ENCODE results near the gene PIGK. TPM values are rescaled to one million over a fixed set of nuclear protein-coding genes. Genes with fewer than 3 reads are reported as not detected.

PIGK gene
- total and polyA plus RNA-seq, 5 donors from 2014 or later = 18.4 to 68.9 (median 55.9) TPM

DNA sequence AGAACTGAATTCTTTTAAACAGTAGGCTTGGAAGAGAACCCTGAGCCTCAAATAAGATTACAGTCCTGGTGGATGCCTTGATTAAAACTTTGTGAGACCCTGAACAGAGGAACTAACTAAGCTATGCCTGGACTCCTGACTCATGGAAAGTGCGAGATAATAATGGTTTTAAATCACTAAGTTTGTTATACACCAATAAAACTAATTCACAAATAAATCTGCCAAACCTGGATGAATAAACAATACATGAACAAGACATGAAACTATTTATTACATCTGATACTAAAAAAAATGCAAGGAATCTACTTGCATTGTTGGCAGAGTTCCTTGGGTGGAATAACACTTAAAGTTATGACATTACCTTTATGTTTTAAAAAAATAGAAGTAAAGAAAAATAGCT, 118.4 kb downstream of the PIGK start:
- H3K4me1 ChIP-seq (ENCODE audit: control insufficient read depth, insufficient read depth, low read length, poor library complexity, severe bottlenecking) = no peaks in the 10 kb centered on the region
- H3K27me3 ChIP-seq (ENCODE audit: control insufficient read depth, insufficient read depth, low read length) = no peaks in the 10 kb centered on the region
- Mint-ChIP-seq H3K4me1 (peaks cover 0 to 11% (median 0%) of the 10 kb centered on the region in 4 donors), H3K4me3 (no peak overlapping the region), H3K27me3 (no peaks in the 10 kb centered on the region), H3K27ac (no peak overlapping the region), H3K9me3 (peaks cover 0 to 6% (median 0%) of the 10 kb centered on the region in 7 donors), H3K36me3 (peaks cover 22% of the 10 kb centered on the region)
- H3K27ac ChIP-seq (ENCODE audit: insufficient read depth, low read length, poor library complexity, severe bottlenecking) = no peak overlapping the region
- H3K36me3 ChIP-seq (ENCODE audit: control insufficient read depth, insufficient read depth, low read length) = no peaks in the 10 kb centered on the region
- ATAC-seq (ENCODE audit: low read depth in 2 of 2) = no peak
- H3K4me3 ChIP-seq (ENCODE audit: low read depth, low read length) = no peak overlapping the region
- DNase-seq = no peak
- H3K9me3 ChIP-seq (ENCODE audit: control insufficient read depth in 2 of 2, low read length in 2 of 2) = no peaks in the 10 kb centered on the region

DNA sequence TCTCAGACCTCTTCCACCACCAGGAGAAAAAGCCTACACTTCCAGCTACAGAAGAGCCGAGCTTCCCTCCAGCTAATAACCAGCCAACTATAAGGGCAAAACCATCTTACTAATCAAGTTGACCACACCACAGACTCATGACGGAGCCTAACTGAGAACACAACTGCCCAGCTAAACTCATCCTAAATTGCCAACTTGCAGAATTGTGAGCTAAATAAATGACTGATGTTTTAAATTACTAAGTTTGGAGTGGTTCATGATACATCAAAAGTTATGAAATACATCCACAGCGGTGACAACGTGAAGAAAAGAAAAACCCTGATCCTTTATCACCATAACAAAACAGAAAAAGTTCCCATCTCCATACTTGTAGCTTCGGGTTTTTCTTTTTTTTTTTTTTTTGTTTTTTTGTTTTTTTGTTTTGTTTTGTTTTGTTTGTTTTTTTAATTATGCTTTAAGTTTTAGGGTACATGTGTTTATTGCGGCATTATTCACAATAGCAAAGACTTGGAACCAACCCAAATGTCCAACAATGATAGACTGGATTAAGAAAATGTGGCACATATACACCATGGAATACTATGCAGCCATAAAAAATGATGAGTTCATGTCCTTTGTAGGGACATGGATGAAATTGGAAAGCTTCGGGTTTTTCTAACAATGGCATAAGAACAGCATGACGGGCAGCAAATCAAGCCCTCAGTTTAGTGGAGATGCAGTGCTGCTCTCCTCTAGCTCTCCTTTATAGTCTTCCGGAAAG, 122.6 kb downstream of the PIGK start:
- Mint-ChIP-seq H3K27ac (peak overlapping the region in 1 of 3 donors; percentile 7), H3K9me3 (peaks cover 0 to 6% (median 0%) of the 10 kb centered on the region in 7 donors), H3K36me3 (peaks cover 5% of the 10 kb centered on the region), H3K27me3 (no peaks in the 10 kb centered on the region), H3K4me3 (no peak overlapping the region), H3K4me1 (no peaks in the 10 kb centered on the region)
- Histone ChIP-seq H3K9me3 (ENCODE audit: control insufficient read depth in 2 of 2, low read length in 2 of 2) (no peaks in the 10 kb centered on the region), H3K4me3 (ENCODE audit: low read depth, low read length) (no peak overlapping the region), H3K4me1 (ENCODE audit: control insufficient read depth, insufficient read depth, low read length, poor library complexity, severe bottlenecking) (no peaks in the 10 kb centered on the region), H3K36me3 (ENCODE audit: control insufficient read depth, insufficient read depth, low read length) (no peaks in the 10 kb centered on the region), H3K27ac (ENCODE audit: insufficient read depth, low read length, poor library complexity, severe bottlenecking) (no peak overlapping the region), H3K27me3 (ENCODE audit: control insufficient read depth, insufficient read depth, low read length) (no peaks in the 10 kb centered on the region)
- DNase-seq (no peak), ATAC-seq (ENCODE audit: low read depth in 2 of 2) (no peak)

DNA sequence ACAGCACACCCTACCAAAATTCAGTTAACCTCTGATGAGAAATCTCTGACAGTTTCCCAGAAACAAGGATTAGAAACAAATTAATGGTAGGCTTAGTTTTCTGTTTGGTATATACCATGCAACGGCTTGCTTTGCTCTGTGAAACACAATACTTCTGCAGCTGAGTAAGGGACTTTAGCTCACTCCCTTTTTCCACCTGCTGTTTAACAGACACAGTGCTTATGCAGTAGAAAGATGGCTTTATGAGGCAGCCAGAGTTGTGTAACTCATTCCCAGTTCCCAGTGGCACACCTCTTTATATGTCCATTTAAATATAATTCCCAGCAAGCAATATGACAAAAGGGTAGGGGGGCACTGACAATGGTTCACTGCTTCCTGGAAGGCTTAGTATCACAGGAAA, 124.0 kb downstream of the PIGK start:
- H3K4me1 ChIP-seq (ENCODE audit: control insufficient read depth, insufficient read depth, low read length, poor library complexity, severe bottlenecking) = no peaks in the 10 kb centered on the region
- H3K36me3 ChIP-seq (ENCODE audit: control insufficient read depth, insufficient read depth, low read length) = no peaks in the 10 kb centered on the region
- DNase-seq (no peak), ATAC-seq (ENCODE audit: low read depth in 2 of 2) (no peak)
- H3K9me3 ChIP-seq (ENCODE audit: control insufficient read depth in 2 of 2, low read length in 2 of 2) = no peaks in the 10 kb centered on the region
- peaks cover 0 to 6% (median 0%) of the 10 kb centered on the region in 7 donors for H3K9me3 Mint-ChIP-seq
- H3K4me3 Mint-ChIP-seq = no peak overlapping the region
- no peak overlapping the region for H3K27ac Mint-ChIP-seq
- H3K4me1 Mint-ChIP-seq = no peaks in the 10 kb centered on the region
- no peak overlapping the region for H3K4me3 ChIP-seq (ENCODE audit: low read depth, low read length)
- no peaks in the 10 kb centered on the region for H3K27me3 Mint-ChIP-seq
- H3K27me3 ChIP-seq (ENCODE audit: control insufficient read depth, insufficient read depth, low read length) = no peaks in the 10 kb centered on the region
- peaks cover 11% of the 10 kb centered on the region for H3K36me3 Mint-ChIP-seq
- no peak overlapping the region for H3K27ac ChIP-seq (ENCODE audit: insufficient read depth, low read length, poor library complexity, severe bottlenecking)

DNA sequence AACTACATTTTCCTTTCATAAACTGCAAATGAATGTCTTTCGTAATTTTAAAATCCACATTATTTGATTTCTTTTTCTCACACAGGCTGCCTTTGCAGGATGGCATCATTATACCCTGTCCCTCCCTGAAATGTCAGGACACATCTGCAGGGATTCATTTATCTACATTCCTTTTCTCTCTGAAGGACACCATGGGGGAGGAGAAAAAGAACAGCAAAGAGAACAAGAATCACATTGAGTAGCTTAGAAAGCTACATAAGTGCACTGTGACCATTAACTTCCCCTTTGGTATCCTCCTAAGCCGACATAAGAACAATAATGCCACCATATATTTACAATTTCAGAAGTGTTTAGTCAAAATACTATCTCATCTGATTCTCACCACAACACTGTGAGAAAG, 129.5 kb downstream of the PIGK start:
- Mint-ChIP-seq H3K27me3 (no peaks in the 10 kb centered on the region), H3K9me3 (no peaks in the 10 kb centered on the region), H3K4me3 (no peak overlapping the region), H3K4me1 (no peaks in the 10 kb centered on the region), H3K36me3 (peaks cover 14% of the 10 kb centered on the region), H3K27ac (peak overlapping the region in 1 of 3 donors; percentile 22)
- H3K9me3 ChIP-seq (ENCODE audit: control insufficient read depth in 2 of 2, low read length in 2 of 2) = no peaks in the 10 kb centered on the region
- no peak overlapping the region for H3K27ac ChIP-seq (ENCODE audit: insufficient read depth, low read length, poor library complexity, severe bottlenecking)
- no peaks in the 10 kb centered on the region for H3K36me3 ChIP-seq (ENCODE audit: control insufficient read depth, insufficient read depth, low read length)
- no peak overlapping the region for H3K4me3 ChIP-seq (ENCODE audit: low read depth, low read length)
- H3K4me1 ChIP-seq (ENCODE audit: control insufficient read depth, insufficient read depth, low read length, poor library complexity, severe bottlenecking) = no peaks in the 10 kb centered on the region
- DNase-seq (no peak), ATAC-seq (ENCODE audit: low read depth in 2 of 2) (no peak)
- no peaks in the 10 kb centered on the region for H3K27me3 ChIP-seq (ENCODE audit: control insufficient read depth, insufficient read depth, low read length)

DNA sequence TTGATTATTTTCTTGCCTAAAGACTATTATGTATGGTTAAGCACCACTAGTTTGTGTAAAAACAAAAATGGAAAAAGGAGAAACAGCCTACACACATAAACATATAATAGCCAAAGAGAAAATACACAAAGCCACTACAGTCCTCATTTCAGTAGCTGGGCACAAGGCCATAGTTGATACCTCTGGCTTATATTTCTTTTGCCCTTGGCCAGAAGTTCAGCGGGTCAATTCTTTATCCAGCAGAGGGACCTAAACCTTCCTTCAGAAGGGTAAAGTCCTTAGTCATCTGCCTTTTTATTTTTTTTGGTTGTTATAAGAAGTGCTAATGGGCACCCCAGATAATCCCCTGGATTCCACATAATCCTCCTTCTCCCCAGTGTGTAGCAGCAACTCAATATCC, 134.1 kb downstream of the PIGK start:
- H3K4me1 ChIP-seq (ENCODE audit: control insufficient read depth, insufficient read depth, low read length, poor library complexity, severe bottlenecking) = no peaks in the 10 kb centered on the region
- H3K27me3 ChIP-seq (ENCODE audit: control insufficient read depth, insufficient read depth, low read length) = no peaks in the 10 kb centered on the region
- no peaks in the 10 kb centered on the region for H3K9me3 ChIP-seq (ENCODE audit: control insufficient read depth in 2 of 2, low read length in 2 of 2)
- Mint-ChIP-seq H3K27me3 (no peaks in the 10 kb centered on the region), H3K27ac (no peak overlapping the region), H3K36me3 (peaks cover 7% of the 10 kb centered on the region), H3K4me1 (no peaks in the 10 kb centered on the region), H3K4me3 (no peak overlapping the region), H3K9me3 (peaks cover 0 to 4% (median 0%) of the 10 kb centered on the region in 7 donors)
- H3K36me3 ChIP-seq (ENCODE audit: control insufficient read depth, insufficient read depth, low read length) = no peaks in the 10 kb centered on the region
- H3K27ac ChIP-seq (ENCODE audit: insufficient read depth, low read length, poor library complexity, severe bottlenecking) = no peak overlapping the region
- no peak for ATAC-seq (ENCODE audit: low read depth in 2 of 2)
- H3K4me3 ChIP-seq (ENCODE audit: low read depth, low read length) = no peak overlapping the region
- no peak for DNase-seq

DNA sequence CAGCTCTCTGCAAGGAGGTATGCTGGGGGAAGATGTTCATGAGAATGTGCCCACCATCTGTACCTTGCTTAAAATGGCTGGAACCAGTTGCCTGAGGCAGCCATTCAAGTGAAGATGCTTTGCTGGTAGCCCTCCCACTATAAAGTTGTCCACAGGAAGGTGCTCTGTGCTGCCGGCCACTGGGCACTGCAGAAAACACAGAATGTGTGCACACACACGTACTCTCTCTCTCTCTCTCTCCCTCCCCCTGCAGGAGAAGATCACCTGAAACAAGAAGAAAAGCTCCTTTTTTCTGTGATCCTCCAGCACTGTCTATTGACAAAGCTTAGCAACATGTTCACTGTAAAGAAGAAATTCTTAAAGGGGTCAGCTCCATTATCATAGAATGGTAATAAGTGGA, 134.8 kb downstream of the PIGK start:
- Histone ChIP-seq H3K27me3 (ENCODE audit: control insufficient read depth, insufficient read depth, low read length) (no peaks in the 10 kb centered on the region), H3K4me3 (ENCODE audit: low read depth, low read length) (no peak overlapping the region), H3K4me1 (ENCODE audit: control insufficient read depth, insufficient read depth, low read length, poor library complexity, severe bottlenecking) (no peaks in the 10 kb centered on the region), H3K36me3 (ENCODE audit: control insufficient read depth, insufficient read depth, low read length) (no peaks in the 10 kb centered on the region), H3K9me3 (ENCODE audit: control insufficient read depth in 2 of 2, low read length in 2 of 2) (no peaks in the 10 kb centered on the region), H3K27ac (ENCODE audit: insufficient read depth, low read length, poor library complexity, severe bottlenecking) (no peak overlapping the region)
- H3K4me1 Mint-ChIP-seq = no peaks in the 10 kb centered on the region
- DNase-seq (no peak), ATAC-seq (ENCODE audit: low read depth in 2 of 2) (no peak)
- H3K9me3 Mint-ChIP-seq = peaks cover 0 to 4% (median 0%) of the 10 kb centered on the region in 7 donors
- H3K27ac Mint-ChIP-seq = no peak overlapping the region
- no peak overlapping the region for H3K4me3 Mint-ChIP-seq
- no peaks in the 10 kb centered on the region for H3K27me3 Mint-ChIP-seq
- peaks cover 3% of the 10 kb centered on the region for H3K36me3 Mint-ChIP-seq

DNA sequence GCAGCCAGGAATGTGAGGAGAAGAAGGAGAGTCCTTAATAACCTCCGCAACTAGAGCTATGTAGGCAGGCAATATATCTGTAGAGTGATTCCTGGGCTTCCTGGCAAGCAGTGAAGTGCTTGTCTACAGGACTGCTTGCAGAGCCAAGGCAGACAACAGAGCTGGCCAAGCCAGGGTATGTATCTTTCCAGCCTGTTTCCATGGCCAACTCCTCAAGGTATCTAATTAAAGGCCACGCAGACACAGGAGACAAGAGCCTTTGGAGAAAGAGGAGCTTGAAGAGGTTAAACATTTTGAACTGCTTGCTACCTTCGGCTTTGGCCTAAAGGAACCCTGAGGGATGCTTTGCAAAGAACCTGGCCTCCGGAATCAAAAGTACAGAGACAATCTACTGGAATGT, 137.4 kb downstream of the PIGK start:
- H3K9me3 Mint-ChIP-seq = peaks cover 0 to 4% (median 0%) of the 10 kb centered on the region in 7 donors
- H3K27me3 ChIP-seq (ENCODE audit: control insufficient read depth, insufficient read depth, low read length) = no peaks in the 10 kb centered on the region
- H3K36me3 Mint-ChIP-seq = no peaks in the 10 kb centered on the region
- H3K27ac ChIP-seq (ENCODE audit: insufficient read depth, low read length, poor library complexity, severe bottlenecking) = no peak overlapping the region
- H3K4me1 Mint-ChIP-seq = no peaks in the 10 kb centered on the region
- H3K4me3 ChIP-seq (ENCODE audit: low read depth, low read length) = no peak overlapping the region
- no peak overlapping the region for H3K4me3 Mint-ChIP-seq
- ATAC-seq (ENCODE audit: low read depth in 2 of 2) (no peak), DNase-seq (no peak)
- peaks cover 4% of the 10 kb centered on the region for H3K27me3 Mint-ChIP-seq
- no peaks in the 10 kb centered on the region for H3K4me1 ChIP-seq (ENCODE audit: control insufficient read depth, insufficient read depth, low read length, poor library complexity, severe bottlenecking)
- no peaks in the 10 kb centered on the region for H3K36me3 ChIP-seq (ENCODE audit: control insufficient read depth, insufficient read depth, low read length)
- H3K27ac Mint-ChIP-seq = peak overlapping the region in 1 of 3 donors; percentile 42
- H3K9me3 ChIP-seq (ENCODE audit: control insufficient read depth in 2 of 2, low read length in 2 of 2) = no peaks in the 10 kb centered on the region

DNA sequence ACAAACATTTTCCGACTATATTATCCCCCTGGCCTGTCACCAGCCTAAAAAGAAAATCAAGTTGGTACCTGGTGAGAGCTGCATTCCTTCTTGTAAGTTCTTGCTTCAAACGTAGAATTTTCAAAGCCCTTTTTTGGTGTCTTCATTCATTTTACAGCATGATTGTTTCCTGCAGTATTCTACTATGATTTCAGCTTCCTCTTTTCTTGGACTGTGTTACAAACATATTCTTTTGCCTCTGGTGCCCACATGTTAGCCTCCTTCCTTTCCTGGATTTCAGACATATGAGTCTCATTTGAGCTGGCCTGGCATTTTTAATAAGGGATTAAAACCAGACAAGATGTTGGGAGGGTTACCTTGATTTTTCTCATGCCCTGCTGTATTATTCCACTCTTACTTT, 142.5 kb downstream of the PIGK start:
- ATAC-seq (ENCODE audit: low read depth in 2 of 2) (no peak), DNase-seq (no peak)
- H3K27ac Mint-ChIP-seq = no peak overlapping the region
- H3K4me3 Mint-ChIP-seq = peak overlapping the region in 1 of 4 donors; percentile 3
- H3K36me3 Mint-ChIP-seq = no peaks in the 10 kb centered on the region
- no peak overlapping the region for H3K4me3 ChIP-seq (ENCODE audit: low read depth, low read length)
- peaks cover 0 to 2% (median 0%) of the 10 kb centered on the region in 7 donors for H3K9me3 Mint-ChIP-seq
- no peak overlapping the region for H3K27ac ChIP-seq (ENCODE audit: insufficient read depth, low read length, poor library complexity, severe bottlenecking)
- H3K36me3 ChIP-seq (ENCODE audit: control insufficient read depth, insufficient read depth, low read length) = no peaks in the 10 kb centered on the region
- H3K27me3 ChIP-seq (ENCODE audit: control insufficient read depth, insufficient read depth, low read length) = peaks cover 4% of the 10 kb centered on the region
- no peaks in the 10 kb centered on the region for H3K9me3 ChIP-seq (ENCODE audit: control insufficient read depth in 2 of 2, low read length in 2 of 2)
- no peaks in the 10 kb centered on the region for H3K4me1 ChIP-seq (ENCODE audit: control insufficient read depth, insufficient read depth, low read length, poor library complexity, severe bottlenecking)
- no peaks in the 10 kb centered on the region for H3K4me1 Mint-ChIP-seq
- H3K27me3 Mint-ChIP-seq = peaks cover 12% of the 10 kb centered on the region

All from CD4-positive, CD25-positive, alpha-beta regulatory T cell (primary cell).